Measurements from ENCODE around the gene POLR3C. TPM values are rescaled to one million over a fixed set of nuclear protein-coding genes. Genes with fewer than 3 reads are reported as not detected.

Gene POLR3C
- total RNA-seq, 1 experiment from 2014 or later: 24.9 TPM

- TF ChIP-seq ZMAT4 (CRISPR knock-in tag; IDR thresholded peaks at IDR 0.05): no peak
These were observed 54.0 kb downstream of the POLR3C start (continued) for GRCh38 chr1:145877923-145878486.

GRCh38 chr1:145878724-145879123 is 54.7 kb downstream of the POLR3C start:
- no peak for ATAC-seq
- CTCF ChIA-PET: interaction anchor here (1.6 to 4.5 kb wide), 4 partner anchors 13 to 33 kb away, joined by 7 to 45 read pairs (median 16); partner anchors contain the start of genes NUDT17 and PIAS3

GRCh38 chr1:145879775-145880174 is 55.8 kb downstream of the POLR3C start:
- H3K9me3 Mint-ChIP-seq: no peaks in the 10 kb centered on the region
- POLR2A ChIA-PET: interaction anchor here (1.3 kb wide), 1 partner anchor 20 kb away, joined by 4 read pairs; no protein-coding TSS in a partner anchor
- DNase-seq (ENCODE audit: low spot score) (no peak), ATAC-seq (peak; percentile 73)
- CTCF ChIA-PET: interaction anchor here (0.6 to 4.5 kb wide), 13 partner anchors 12 to 153 kb away, joined by 3 to 45 read pairs (median 4); partner anchors contain the start of genes ITGA10, NUDT17, PIAS3 and RBM8A
- no peak for TF ChIP-seq CREB1 (CRISPR knock-in tag; IDR thresholded peaks at IDR 0.05)
- TF ChIP-seq KAT7 (CRISPR knock-in tag; IDR thresholded peaks at IDR 0.05; ENCODE audit: borderline replicate concordance): no peak
- no peak for TF ChIP-seq MAX (CRISPR knock-in tag; IDR thresholded peaks at IDR 0.05)
- H3K4me3 Mint-ChIP-seq: no peak overlapping the region
- peak overlapping the region; percentile 76 for H3K27ac Mint-ChIP-seq
- peaks cover 36% of the 10 kb centered on the region for H3K27me3 Mint-ChIP-seq (ENCODE audit: low read depth)
- H3K4me1 Mint-ChIP-seq: peaks cover 21% of the 10 kb centered on the region
- no peaks in the 10 kb centered on the region for H3K36me3 Mint-ChIP-seq

More at GRCh38 chr1:145878724-145879123, 54.7 kb downstream of the POLR3C start:
- H3K4me1 Mint-ChIP-seq: peaks cover 21% of the 10 kb centered on the region
- POLR2A ChIA-PET: interaction anchor here (1.0 kb wide), 1 partner anchor 19 kb away, joined by 4 read pairs; the partner anchor contains the start of gene PIAS3
- H3K27ac Mint-ChIP-seq: no peak overlapping the region
- no peaks in the 10 kb centered on the region for H3K36me3 Mint-ChIP-seq
- TF ChIP-seq NR3C1 (CRISPR knock-in tag; conservative IDR thresholded peaks at IDR 0.05; ENCODE audit: low read depth) (no peak), HMGXB4 (CRISPR knock-in tag; IDR thresholded peaks at IDR 0.05) (no peak), ZNF425 (CRISPR knock-in tag; conservative IDR thresholded peaks at IDR 0.05) (no peak), CDX4 (CRISPR knock-in tag; IDR thresholded peaks at IDR 0.05; ENCODE audit: borderline replicate concordance) (no peak), IRF2 (CRISPR knock-in tag; IDR thresholded peaks at IDR 0.05; ENCODE audit: borderline replicate concordance, low read depth) (no peak), CTCF (IDR thresholded peaks at IDR 0.05) (no peak)
- peaks cover 30% of the 10 kb centered on the region for H3K27me3 Mint-ChIP-seq (ENCODE audit: low read depth)
- no peak for DNase-seq (ENCODE audit: low spot score)
- H3K9me3 Mint-ChIP-seq: no peaks in the 10 kb centered on the region
- no peak overlapping the region for H3K4me3 Mint-ChIP-seq

- Mint-ChIP-seq H3K4me1 (peaks cover 24% of the 10 kb centered on the region), H3K27ac (no peak overlapping the region), H3K27me3 (ENCODE audit: low read depth) (peaks cover 35% of the 10 kb centered on the region), H3K36me3 (no peaks in the 10 kb centered on the region), H3K9me3 (no peaks in the 10 kb centered on the region), H3K4me3 (peak overlapping the region; percentile 79)
- no peak for ATAC-seq
- ChIA-PET CTCF (interaction anchor here (1.5 to 3.3 kb wide), 3 partner anchors 12 to 39 kb away, joined by 11 to 40 read pairs (median 39); partner anchors contain the start of genes NUDT17 and PIAS3), POLR2A (no interaction called here)
- DNase-seq (ENCODE audit: low spot score): no peak
- no peak for TF ChIP-seq ZNF532 (CRISPR knock-in tag; IDR thresholded peaks at IDR 0.05; ENCODE audit: borderline replicate concordance)
- no peak for TF ChIP-seq FOXK1 (CRISPR knock-in tag; IDR thresholded peaks at IDR 0.05)
- TF ChIP-seq JUN (CRISPR knock-in tag; IDR thresholded peaks at IDR 0.05): no peak
- no peak for TF ChIP-seq ELF4 (CRISPR knock-in tag; IDR thresholded peaks at IDR 0.05; ENCODE audit: low read depth)
- no peak for TF ChIP-seq GRHL2 (CRISPR knock-in tag; IDR thresholded peaks at IDR 0.05; ENCODE audit: insufficient replicate concordance, severe bottlenecking)
- no peak for TF ChIP-seq NR1H2 (CRISPR knock-in tag; IDR thresholded peaks at IDR 0.05)
- no peak for TF ChIP-seq FOXJ3 (CRISPR knock-in tag; IDR thresholded peaks at IDR 0.05; ENCODE audit: borderline replicate concordance)
These were observed 60.7 kb downstream of the POLR3C start for GRCh38 chr1:145884675-145885074.
